T-cell (primary cell): ENCODE results near the gene IQGAP2. TPM values are rescaled to one million over a fixed set of nuclear protein-coding genes. Genes with fewer than 3 reads are reported as not detected.

ENCODE experiments used
- ATAC-seq, 4 experiments: fragments of 200-7000 bp in 3 of 4; fragments of 150-1000 bp in 1 of 4; cut with Tn5 transposase; replicated peaks in 1 of 4; 1 replicate in 3 of 4; 2 replicates in 1 of 4; pipeline ENCODE4 v1.10.0; 2021; ENCODE audit warnings: moderate library complexity in 3 of 4, mild to moderate bottlenecking in 2 of 4, moderate number of reproducible peaks in 1 of 4
- CTCF ChIA-PET, 2 donors: fragments of 300-600 bp; sonication (Branson Sonifier 250); formaldehyde crosslinking; loops; one replicate each; lab custom pipeline; 2022; ENCODE audit warnings: antibody characterized with exemption in 2 of 2; lab: Charles Lee
- POLR2A ChIA-PET, 2 donors: fragments of 300-600 bp; sonication (Branson Sonifier 250); formaldehyde crosslinking; loops; one replicate each; lab custom pipeline; 2022; ENCODE audit warnings: antibody characterized with exemption in 2 of 2; lab: Charles Lee
- DNase-seq, 35 experiments: peaks; one replicate each; pipeline versions ENCODE4 v3.0.0 to v3.0.0-alpha.2; 2013 to 2023
- H3K27ac ChIP-seq: one replicate; pipeline ENCODE4 v1.5.1; 2013; ENCODE audit warnings: low read length
- H3K27me3 ChIP-seq, 2 experiments: replicated peaks in 1 of 2; 1 replicate in 1 of 2; 2 replicates in 1 of 2; pipeline versions ENCODE4 v1.6.1 to v1.7.0; 2013; ENCODE audit warnings: low read length in 1 of 2, mixed read lengths in 1 of 2; ENCODE audit not compliant: control insufficient read depth in 2 of 2, insufficient read depth in 2 of 2; ENCODE audit errors: extremely low read depth in 1 of 2
- H3K36me3 ChIP-seq, 2 donors: 1 replicate in 1 of 2; 2 replicates in 1 of 2; pipeline versions ENCODE4 v1.6.1 to v1.7.0; 2013; ENCODE audit warnings: low read length in 1 of 2; ENCODE audit not compliant: control insufficient read depth in 2 of 2, insufficient read depth in 1 of 2; ENCODE audit errors: extremely low read depth in 1 of 2
- H3K4me1 ChIP-seq, 2 experiments: 1 replicate in 1 of 2; 2 replicates in 1 of 2; pipeline versions ENCODE4 v1.6.1 to v1.7.0; 2013; ENCODE audit warnings: low read length in 2 of 2, mixed read lengths in 1 of 2; ENCODE audit not compliant: insufficient read depth in 2 of 2, control insufficient read depth in 1 of 2; ENCODE audit errors: extremely low read depth in 1 of 2
- H3K4me3 ChIP-seq, 2 donors: 1 replicate in 1 of 2; 2 replicates in 1 of 2; pipeline versions ENCODE4 v1.5.1 to v1.7.0; 2013; ENCODE audit warnings: mild to moderate bottlenecking in 2 of 2, low read length in 1 of 2, moderate library complexity in 1 of 2; ENCODE audit not compliant: control insufficient read depth in 1 of 2; ENCODE audit errors: extremely low read depth in 1 of 2
- H3K9me3 ChIP-seq: 2 replicates; pipeline ENCODE4 v1.7.0; 2013
- H3K27ac Mint-ChIP-seq, 2 donors: one replicate each; pipeline ENCODE4 v1.8.0; 2020 to 2021; ENCODE audit warnings: mild to moderate bottlenecking in 2 of 2, mixed read lengths in 2 of 2
- H3K27me3 Mint-ChIP-seq, 2 donors: one replicate each; pipeline ENCODE4 v1.8.0; 2021 to 2022; ENCODE audit warnings: mixed read lengths in 2 of 2
- H3K36me3 Mint-ChIP-seq: one replicate; pipeline ENCODE4 v1.8.0; 2021; ENCODE audit warnings: mixed read lengths
- H3K4me1 Mint-ChIP-seq, 3 donors: one replicate each; pipeline ENCODE4 v1.8.0; 2020 to 2022; ENCODE audit warnings: mixed read lengths in 3 of 3, mild to moderate bottlenecking in 1 of 3
- H3K4me3 Mint-ChIP-seq, 3 donors: one replicate each; pipeline ENCODE4 v1.8.0; 2020 to 2022; ENCODE audit warnings: mild to moderate bottlenecking in 3 of 3, mixed read lengths in 3 of 3, moderate library complexity in 3 of 3
- H3K9me3 Mint-ChIP-seq, 3 donors: one replicate each; pipeline ENCODE4 v1.8.0; 2020 to 2022; ENCODE audit warnings: mixed read lengths in 3 of 3
- WGBS: methylation state at CpG from one replicate; pipeline ENCODE4 v1.1.5; 2013; ENCODE audit warnings: missing lambda C conversion rate; ENCODE audit not compliant: insufficient coverage; 5-methylcytosine and 5-hydroxymethylcytosine counted together
- total RNA-seq, 35 experiments: library from RNA in 6 of 35; stranded (reverse) in 6 of 35; fragments of 120-200 nt in 1 of 35; gene quantifications; one replicate each; pipeline versions ENCODE4 v1.2.1 to v1.2.4 and lab custom pipeline; 2013 to 2026

IQGAP2 gene
- total RNA-seq, 5 donors from 2014 or later (not counting 1 experiment from before 2014, with no cell fraction given) = 66.5 to 121 (median 72.5) TPM

GRCh38 chr5:76526950-76527583 is 124.0 kb downstream of the IQGAP2 start:
- peaks cover 4 to 12% of the 10 kb centered on the region in 2 experiments for H3K4me1 ChIP-seq
- no peak overlapping the region for H3K27ac ChIP-seq
- Mint-ChIP-seq H3K27ac (peak overlapping the region; percentile 19 to 22), H3K36me3 (peaks cover 8% of the 10 kb centered on the region), H3K9me3 (peaks cover 0 to 5% (median 0%) of the 10 kb centered on the region in 3 donors), H3K4me1 (peaks cover 66 to 88% (median 88%) of the 10 kb centered on the region in 3 donors), H3K27me3 (no peaks in the 10 kb centered on the region), H3K4me3 (no peak overlapping the region)
- no peaks in the 10 kb centered on the region for H3K36me3 ChIP-seq
- ATAC-seq (no peak), DNase-seq (no peak)
- H3K27me3 ChIP-seq = no peaks in the 10 kb centered on the region
- WGBS = 100% methylated on average over 2 of the region's 2 CpGs
- H3K4me3 ChIP-seq = no peak overlapping the region
- H3K9me3 ChIP-seq = peaks cover 2% of the 10 kb centered on the region
- ChIA-PET CTCF (interaction anchor here in 1 of 2 donors (1.7 kb wide), 1 partner anchor 16 kb away, joined by 4 read pairs; no protein-coding TSS in a partner anchor), POLR2A (no interaction called here)

GRCh38 chr5:76527685-76528161 is 124.6 kb downstream of the IQGAP2 start:
- Histone ChIP-seq H3K27me3 (no peaks in the 10 kb centered on the region), H3K4me1 (peaks cover 4 to 12% of the 10 kb centered on the region in 2 experiments), H3K27ac (no peak overlapping the region), H3K4me3 (no peak overlapping the region), H3K9me3 (peaks cover 2% of the 10 kb centered on the region), H3K36me3 (no peaks in the 10 kb centered on the region)
- ChIA-PET CTCF (interaction anchor here in 1 of 2 donors (1.7 kb wide), 1 partner anchor 15 kb away, joined by 4 read pairs; no protein-coding TSS in a partner anchor), POLR2A (interaction anchor here in 1 of 2 donors (0.6 kb wide), 1 partner anchor 13 kb away, joined by 3 read pairs; no protein-coding TSS in a partner anchor)
- Mint-ChIP-seq H3K9me3 (peaks cover 0 to 5% (median 0%) of the 10 kb centered on the region in 3 donors), H3K27ac (peak overlapping the region in 1 of 2 donors; percentile 3), H3K4me1 (peaks cover 59 to 86% (median 84%) of the 10 kb centered on the region in 3 donors), H3K4me3 (no peak overlapping the region), H3K36me3 (peaks cover 8% of the 10 kb centered on the region), H3K27me3 (no peaks in the 10 kb centered on the region)
- WGBS = no CpG with 5 or more reads among the region's 2 CpGs
- DNase-seq (peak in 1 of 35 experiments; percentile 19), ATAC-seq (peak in 2 of 4 experiments; percentile 29 to 32)

GRCh38 chr5:76528547-76529331 is 125.7 kb downstream of the IQGAP2 start:
- Mint-ChIP-seq H3K4me1 (peaks cover 50 to 81% (median 78%) of the 10 kb centered on the region in 3 donors), H3K9me3 (peaks cover 0 to 5% (median 0%) of the 10 kb centered on the region in 3 donors), H3K4me3 (no peak overlapping the region), H3K27me3 (no peaks in the 10 kb centered on the region), H3K36me3 (peaks cover 12% of the 10 kb centered on the region), H3K27ac (peak overlapping the region; percentile 3 to 42)
- no peak overlapping the region for H3K4me3 ChIP-seq
- H3K9me3 ChIP-seq = peaks cover 2% of the 10 kb centered on the region
- 78% methylated on average over 2 of the region's 2 CpGs for WGBS
- DNase-seq (no peak), ATAC-seq (peak in 1 of 4 experiments; percentile 34)
- no peaks in the 10 kb centered on the region for H3K36me3 ChIP-seq
- no peaks in the 10 kb centered on the region for H3K27me3 ChIP-seq
- POLR2A ChIA-PET = interaction anchor here in 1 of 2 donors (0.6 kb wide), 2 partner anchors 14 kb away, joined by 3 read pairs; no protein-coding TSS in a partner anchor
- H3K27ac ChIP-seq = no peak overlapping the region
- CTCF ChIA-PET = interaction anchor here in 1 of 2 donors (1.7 kb wide), 1 partner anchor 14 kb away, joined by 4 read pairs; no protein-coding TSS in a partner anchor
- peaks cover 4 to 8% of the 10 kb centered on the region in 2 experiments for H3K4me1 ChIP-seq

- Mint-ChIP-seq H3K9me3 (peaks cover 0 to 5% (median 0%) of the 10 kb centered on the region in 3 donors), H3K36me3 (peaks cover 12% of the 10 kb centered on the region), H3K27me3 (no peaks in the 10 kb centered on the region), H3K27ac (peak overlapping the region in 1 of 2 donors; percentile 48), H3K4me1 (peaks cover 50 to 79% (median 78%) of the 10 kb centered on the region in 3 donors), H3K4me3 (no peak overlapping the region)
- no peaks in the 10 kb centered on the region for H3K36me3 ChIP-seq
- H3K27me3 ChIP-seq = no peaks in the 10 kb centered on the region
- peaks cover 2 to 8% of the 10 kb centered on the region in 2 experiments for H3K4me1 ChIP-seq
- no CpG with 5 or more reads among the region's 10 CpGs for WGBS
- ChIA-PET POLR2A (interaction anchor here in 1 of 2 donors (0.6 kb wide), 2 partner anchors 13 to 565 kb away, joined by 3 read pairs; no protein-coding TSS in a partner anchor), CTCF (no interaction called here)
- H3K4me3 ChIP-seq = no peak overlapping the region
- ATAC-seq (no peak), DNase-seq (no peak)
- peaks cover 2% of the 10 kb centered on the region for H3K9me3 ChIP-seq
- H3K27ac ChIP-seq = no peak overlapping the region
These were observed 126.6 kb downstream of the IQGAP2 start for GRCh38 chr5:76529464-76530344.

GRCh38 chr5:76532052-76532451 is 129.0 kb downstream of the IQGAP2 start:
- no peaks in the 10 kb centered on the region for H3K27me3 ChIP-seq
- peaks cover 18% of the 10 kb centered on the region for H3K36me3 Mint-ChIP-seq
- no peak overlapping the region for H3K4me3 ChIP-seq
- peaks cover 0 to 5% (median 0%) of the 10 kb centered on the region in 3 donors for H3K9me3 Mint-ChIP-seq
- H3K9me3 ChIP-seq = peaks cover 2% of the 10 kb centered on the region
- H3K36me3 ChIP-seq = no peaks in the 10 kb centered on the region
- DNase-seq (no peak), ATAC-seq (no peak)
- peaks cover 38 to 68% (median 66%) of the 10 kb centered on the region in 3 donors for H3K4me1 Mint-ChIP-seq
- no peak overlapping the region for H3K27ac ChIP-seq
- H3K27ac Mint-ChIP-seq = no peak overlapping the region
- H3K4me1 ChIP-seq = peaks cover 0 to 3% of the 10 kb centered on the region in 2 experiments
- no peaks in the 10 kb centered on the region for H3K27me3 Mint-ChIP-seq
- CTCF ChIA-PET = no interaction called here
- 100% methylated on average over 1 of the region's 3 CpGs for WGBS
- POLR2A ChIA-PET = no interaction called here
- no peak overlapping the region for H3K4me3 Mint-ChIP-seq
